ENCODE results near the gene HAUS3.
"Not testable (repeated sequence)": the region's sequence is repeated elsewhere in the genome, so short reads cannot be mapped to it uniquely, and the experiment has no call there.

HAUS3 gene

DNA sequence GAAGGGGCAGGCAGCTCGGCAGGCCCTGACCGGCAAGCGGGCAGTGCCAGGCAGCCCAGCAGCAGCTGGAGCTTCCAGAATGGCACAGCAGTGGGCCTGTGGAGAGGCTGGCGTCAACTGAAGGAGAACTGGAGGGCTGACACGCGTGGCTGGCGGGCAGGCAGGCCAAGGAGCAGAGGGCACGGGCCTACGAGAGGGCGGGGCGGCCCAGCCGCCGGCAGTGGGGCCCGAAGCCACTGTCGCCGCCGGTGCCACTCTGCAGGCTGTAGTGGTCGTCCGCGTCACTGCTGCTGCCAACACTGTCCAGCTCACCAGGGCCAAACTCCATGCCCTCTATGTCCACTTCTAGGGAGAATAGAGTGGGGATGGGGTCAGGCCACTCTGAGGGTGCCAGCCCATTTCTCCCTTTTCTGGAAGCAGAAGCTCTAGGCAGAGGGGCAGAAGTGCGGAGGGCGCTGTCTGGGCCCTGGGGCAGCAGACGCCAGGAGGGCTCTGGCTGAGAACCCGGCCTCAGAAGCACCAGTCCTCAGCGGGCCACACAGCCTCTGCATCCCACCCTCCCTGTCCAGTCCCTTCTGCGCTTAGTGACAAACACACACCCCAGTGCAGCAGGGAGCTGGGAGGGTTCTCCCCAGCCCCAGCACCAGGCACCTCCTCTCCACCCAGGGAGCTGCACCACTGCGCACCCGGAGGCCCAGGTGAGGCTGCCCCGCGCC, 8.6 kb upstream of the HAUS3 start:
- no peak for DNase-seq

- DNase-seq, result no peak
Observed at GRCh38 chr4:2249526-2250356, 7.8 kb upstream of the HAUS3 start.

- DNase-seq, result no peak
Observed at GRCh38 chr4:2248821-2249261, 6.9 kb upstream of the HAUS3 start.

DNA sequence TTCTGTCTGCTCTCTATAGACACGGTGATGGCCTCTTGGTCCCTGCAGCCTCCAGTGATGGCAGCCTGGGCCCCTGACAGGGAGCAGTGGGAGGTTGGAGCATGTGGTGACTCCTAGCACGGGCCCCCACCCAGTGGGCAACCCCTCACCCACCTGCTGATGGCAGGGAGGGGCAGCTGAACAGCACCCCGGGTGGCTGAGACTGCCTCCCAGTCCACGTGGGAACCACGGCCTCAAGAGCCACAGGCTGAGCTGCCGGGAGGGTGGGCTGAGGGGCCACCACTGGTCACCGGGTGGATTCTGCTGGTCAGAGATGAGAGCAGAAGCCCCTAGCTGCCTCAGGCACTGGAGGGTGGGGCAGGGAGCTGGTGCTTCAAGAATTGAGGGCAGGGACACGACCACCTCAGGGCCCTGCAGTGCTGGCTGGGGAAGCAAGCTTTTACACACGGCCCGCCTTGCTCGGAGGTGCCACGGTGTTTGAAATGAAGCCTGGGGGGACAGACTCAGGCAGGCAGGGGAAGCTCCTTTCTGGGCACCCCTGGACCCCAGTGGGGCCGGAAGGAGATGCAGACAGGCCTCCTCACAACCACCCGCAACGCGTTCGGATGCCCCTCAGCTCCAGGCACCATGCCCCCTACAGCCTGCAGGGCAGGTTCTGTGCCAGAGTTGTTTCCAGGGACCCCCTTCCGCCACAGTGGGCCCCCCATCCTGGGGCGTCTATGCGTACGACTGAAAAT, 6.3 kb upstream of the HAUS3 start:
- DNase-seq, result no peak

GRCh38 chr4:2247128-2248043, 5.5 kb upstream of the HAUS3 start:
- DNase-seq, result no peak

GRCh38 chr4:2246384-2247127, 4.6 kb upstream of the HAUS3 start:
- DNase-seq, result no peak

GRCh38 chr4:2245787-2246275, 3.9 kb upstream of the HAUS3 start:
- DNase-seq, result no peak

GRCh38 chr4:2245057-2245786, 3.3 kb upstream of the HAUS3 start:
- DNase-seq, result no peak

GRCh38 chr4:2243681-2244380, 1.9 kb upstream of the HAUS3 start:
- no peak for DNase-seq

- DNase-seq, result no peak
Observed at GRCh38 chr4:2241003-2241402, 918 bp downstream of the HAUS3 start.

DNA sequence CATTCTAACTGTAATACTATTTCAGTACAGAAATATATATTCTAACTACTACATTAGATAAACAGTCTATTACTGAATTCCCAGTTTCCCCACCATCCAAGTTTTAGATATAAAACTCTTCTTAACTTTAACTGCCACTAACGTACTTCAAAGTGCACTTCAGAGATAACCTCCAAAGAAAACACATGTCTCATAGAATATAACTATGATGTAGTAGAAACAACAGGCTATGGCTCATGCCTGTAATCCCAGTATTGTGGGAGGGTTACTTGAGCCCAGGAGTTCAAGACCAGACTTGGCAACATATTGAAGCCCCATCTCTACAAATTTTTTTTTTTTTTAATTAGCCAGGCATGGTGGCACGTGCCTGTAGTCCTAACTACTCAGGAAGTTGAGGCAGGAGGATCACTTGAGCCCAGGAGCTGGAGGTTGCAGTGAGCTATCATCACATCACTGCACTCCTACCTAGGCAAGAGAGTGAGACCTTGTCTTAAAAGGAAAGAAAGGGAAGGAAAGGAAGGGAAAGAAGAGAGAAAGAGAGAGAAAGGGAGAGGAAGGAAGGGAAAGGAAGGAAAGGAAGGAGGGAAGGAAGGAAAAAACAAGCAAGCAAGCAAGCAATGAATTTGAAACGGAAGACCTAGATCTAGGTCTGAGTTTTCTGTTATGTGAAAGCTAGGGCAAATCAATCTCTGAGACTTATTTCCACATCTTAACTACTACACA, 4.8 kb downstream of the HAUS3 start:
- DNase-seq, result no peak

DNA sequence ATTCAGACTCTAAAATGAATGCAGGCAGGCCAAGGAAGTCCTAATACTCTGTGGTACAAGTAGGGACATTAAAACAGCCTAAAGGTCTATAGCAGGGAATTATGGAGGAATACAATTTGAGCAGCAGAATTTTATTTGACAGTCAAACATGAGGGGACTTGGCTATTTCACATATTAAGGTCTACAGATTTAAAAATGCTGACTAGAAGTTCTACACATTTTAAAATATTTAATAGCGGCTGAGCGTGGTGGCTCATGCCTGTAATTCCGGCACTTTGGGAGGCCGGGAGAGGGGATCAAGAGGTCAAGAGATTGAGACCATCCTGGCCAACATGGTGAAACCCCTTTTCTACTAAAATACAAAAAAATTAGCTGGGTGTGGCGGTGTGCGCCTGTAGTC, 10.8 kb downstream of the HAUS3 start:
- DNase-seq, result no peak

GRCh38 chr4:2226261-2226660, 15.7 kb downstream of the HAUS3 start:
- DNase-seq, result no peak

- DNase-seq, result no peak
Observed at GRCh38 chr4:2222838-2223237, 19.1 kb downstream of the HAUS3 start.

DNA sequence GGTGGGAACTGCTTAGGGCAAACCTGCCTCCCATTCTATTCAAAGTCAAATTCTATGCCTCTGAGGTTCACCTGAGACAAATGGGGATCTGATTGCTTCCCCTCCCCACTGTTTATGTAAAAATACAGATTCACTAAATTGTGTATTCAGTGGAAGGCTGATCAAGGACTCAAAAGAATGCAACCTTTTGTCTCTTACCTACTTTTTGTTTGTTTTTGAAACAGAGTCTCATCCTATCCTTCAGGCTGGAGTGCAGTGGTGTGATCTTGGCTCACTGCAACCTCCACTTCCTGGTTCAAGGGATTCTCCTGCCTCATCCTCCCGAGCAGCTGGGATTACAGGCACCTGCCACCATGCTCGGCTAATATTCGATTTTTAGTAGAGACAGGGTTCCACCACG, 20.5 kb downstream of the HAUS3 start:
- DNase-seq, result not testable (repeated sequence)

DNA sequence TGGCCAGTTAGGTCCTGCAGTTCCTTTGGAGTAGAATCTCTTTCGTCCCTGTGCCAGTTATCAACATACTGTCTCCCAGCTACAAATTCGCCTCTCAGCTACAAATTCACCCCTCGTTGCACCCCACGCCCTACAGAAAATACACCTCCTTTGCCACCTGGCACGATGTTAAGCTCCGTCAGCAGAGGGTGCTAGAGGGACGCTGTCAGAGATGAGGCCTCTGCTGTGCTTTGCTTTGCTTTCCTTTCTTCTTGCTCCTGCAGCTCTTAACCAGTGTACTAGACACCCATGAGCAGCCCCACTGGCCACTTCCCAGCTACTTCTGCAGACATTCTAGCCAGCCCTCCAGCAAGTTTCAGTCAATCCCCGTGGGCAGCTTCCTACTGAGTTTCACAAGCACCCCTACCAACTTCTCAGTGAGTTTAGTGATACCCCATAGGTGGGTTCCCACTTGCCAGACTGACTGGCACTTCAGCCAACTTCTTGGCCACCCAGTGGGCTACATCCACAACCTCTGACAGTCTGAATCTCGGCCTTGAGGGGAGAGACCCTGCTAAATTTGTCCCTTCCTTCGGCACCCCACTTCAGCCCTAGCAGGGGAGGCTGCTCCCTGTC, 21.8 kb downstream of the HAUS3 start:
- peak; percentile 43 for DNase-seq

GRCh38 chr4:2219233-2219760, 22.6 kb downstream of the HAUS3 start:
- no peak for DNase-seq

DNA sequence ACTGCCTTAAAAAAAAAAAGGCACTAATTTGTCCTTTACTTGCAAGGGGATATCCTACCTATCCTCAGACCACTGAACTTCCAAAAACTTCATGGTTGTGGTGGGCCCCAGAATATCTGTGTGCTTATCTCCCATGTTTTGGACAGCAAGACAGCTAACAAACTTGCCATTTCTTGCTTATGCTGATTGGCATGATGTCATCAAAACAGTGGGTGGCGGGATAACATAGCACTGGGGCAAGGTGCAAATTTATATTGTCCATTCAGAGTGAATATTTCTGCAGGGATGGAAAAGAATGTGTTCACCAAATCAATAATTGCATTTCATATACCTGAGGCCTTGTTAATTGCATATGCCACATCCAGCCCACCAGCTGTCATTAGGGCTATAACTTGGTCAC, 23.5 kb downstream of the HAUS3 start:
- no peak for DNase-seq

GRCh38 chr4:2217726-2218125, 24.2 kb downstream of the HAUS3 start:
- no peak for DNase-seq

All from NCI-H2227 treated with DMSO at 0.1 percent for 48 hours (cell line).